Uterus (tissue), 2 donors: ENCODE data around the gene FEM1A.
"Not testable (repeated sequence)": the region's sequence is repeated elsewhere in the genome, so short reads cannot be mapped to it uniquely, and the experiment has no call there.

ENCODE experiments used
- CTCF ChIP-seq, 4 experiments: fragments of 200-600 bp in 2 of 4; fragments of 450-650 bp in 2 of 4; sonication (generic) in 2 of 4; IDR thresholded peaks; one replicate each; pipeline ENCODE4 v1.5.1; 2016 to 2019; ENCODE audit warnings: antibody characterized with exemption in 4 of 4, mild to moderate bottlenecking in 2 of 4, moderate library complexity in 1 of 4
- POLR2A ChIP-seq, 2 donors: fragments of 450-650 bp; IDR thresholded peaks; one replicate each; pipeline ENCODE4 v1.6.1; 2016; ENCODE audit warnings: antibody characterized with exemption in 2 of 2, mild to moderate bottlenecking in 1 of 2, moderate library complexity in 1 of 2

GRCh38 chr19:4822354-4822753 lies 30.8 kb downstream of the FEM1A start:
- not testable (repeated sequence) for TF ChIP-seq CTCF, POLR2A (IDR thresholded peaks at IDR 0.05)
